GM10847 (cell line): Measurements from ENCODE around the gene RARS2.

ENCODE experiments used
- POLR2A ChIP-seq: IDR thresholded peaks from 2 replicates; pipeline ENCODE4 v1.6.1; 2011; ENCODE audit not compliant: insufficient read length; ENCODE audit errors: extremely low read depth

Gene RARS2

DNA sequence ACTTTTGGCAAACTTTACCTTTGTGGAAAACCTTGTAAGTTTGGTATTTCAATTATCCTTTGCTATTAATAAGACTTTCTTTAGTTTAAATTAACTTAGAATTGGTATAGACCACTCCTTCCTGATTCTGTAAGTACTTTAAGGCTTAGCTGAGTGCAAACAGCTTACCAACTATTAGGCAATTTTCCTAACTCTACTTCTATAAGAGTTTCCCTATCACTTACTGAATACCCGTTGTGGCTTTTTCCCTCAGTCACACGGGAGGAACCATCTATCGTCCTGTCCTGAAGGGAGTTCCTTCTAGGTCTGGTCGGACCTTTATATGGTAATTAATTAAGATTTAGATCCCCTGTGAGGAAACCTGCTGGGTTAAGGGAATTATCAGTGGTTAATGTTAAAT is 107.4 kb downstream of the RARS2 start:
- TF ChIP-seq POLR2A, result no peak

GRCh38 chr6:87481931-87482330 is 107.9 kb downstream of the RARS2 start:
- no peak for TF ChIP-seq POLR2A

DNA sequence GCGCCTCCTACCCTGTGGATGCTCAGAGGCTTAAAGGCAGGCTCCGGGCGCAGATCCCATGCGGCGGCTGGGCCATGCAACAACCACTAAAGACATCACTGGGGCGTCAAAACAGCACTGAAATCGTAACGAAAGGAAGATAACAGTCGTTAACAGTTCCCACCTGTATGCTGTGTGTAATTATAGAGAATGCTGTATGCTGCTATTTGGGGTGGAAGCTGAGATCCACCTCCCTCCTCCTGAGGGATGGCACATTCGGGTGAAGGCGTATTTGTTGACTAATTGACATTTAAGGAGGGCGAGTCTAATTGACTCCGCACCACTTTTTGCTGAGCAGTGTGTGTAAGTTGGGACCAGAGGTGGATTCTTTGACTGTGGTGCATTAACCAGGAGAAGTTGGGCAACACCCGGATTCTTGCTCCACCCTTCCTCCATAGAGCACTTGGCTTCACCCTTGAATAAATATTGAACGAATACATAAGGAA is 116.3 kb downstream of the RARS2 start:
- TF ChIP-seq POLR2A, result no peak

- TF ChIP-seq POLR2A, result peak; percentile 35
These were observed 117.0 kb downstream of the RARS2 start, which contains the start of gene SLC35A1 for GRCh38 chr6:87472525-87473418. Gene SLC35A1 (plus strand): TSS chr6:87472974. CDS start chr6:87473004, 30 bp downstream.

GRCh38 chr6:87465051-87465450 is 124.7 kb downstream of the RARS2 start:
- TF ChIP-seq POLR2A, result no peak
